SK-N-SH (cell line): ENCODE measurements around the gene PPAN. TPM values are rescaled to one million over a fixed set of nuclear protein-coding genes. Genes with fewer than 3 reads are reported as not detected.

Experiments
- CTCF ChIA-PET: fragments of 300-600, 350-600 bp; formaldehyde crosslinking; extraction: SDS; loops from one replicate; lab custom pipeline; 2021; lab: Yijun Ruan, JAX
- POLR2A ChIA-PET: fragments of 350-600 bp; sonication (Branson Sonifier 250); formaldehyde crosslinking; extraction: SDS; loops from one replicate; lab custom pipeline; 2020; ENCODE audit warnings: antibody characterized with exemption, inconsistent platforms; lab: Yijun Ruan, JAX
- DNase-seq: peaks from one replicate; pipeline ENCODE4 v3.0.0; 2012
- H2AFZ ChIP-seq: fragments of 200-600 bp; sonication (generic); 2 replicates; pipeline ENCODE4 v1.8.1; 2016; ENCODE audit warnings: antibody characterized with exemption, mild to moderate bottlenecking, low read depth
- H3F3A ChIP-seq: fragments of 200-600 bp; sonication (generic); replicated peaks from 2 replicates; pipeline ENCODE3; 2016; ENCODE audit warnings: antibody characterized with exemption, mild to moderate bottlenecking; ENCODE audit not compliant: insufficient read depth
- H3K27ac ChIP-seq, 2 experiments: fragments of 200-500 bp in 1 of 2; fragments of 200-600 bp in 1 of 2; sonication (Bioruptor generic) in 1 of 2; sonication (generic), shearing (Covaris generic) in 1 of 2; 2 replicates each; pipeline versions ENCODE4 v1.5.1 to v1.6.1; 2014 to 2016; ENCODE audit warnings: low read depth in 2 of 2, inconsistent platforms in 1 of 2, low read length in 1 of 2, mild to moderate bottlenecking in 1 of 2, mixed read lengths in 1 of 2
- H3K27me3 ChIP-seq: fragments of 200-600 bp; sonication (generic), shearing (Covaris generic); 2 replicates; pipeline ENCODE4 v1.6.1; 2016; ENCODE audit warnings: mixed run types; ENCODE audit not compliant: insufficient read depth
- H3K36me3 ChIP-seq, 2 experiments: fragments of 200-500 bp in 1 of 2; fragments of 200-600 bp in 1 of 2; sonication (Bioruptor generic) in 1 of 2; sonication (generic) in 1 of 2; replicated peaks in 1 of 2; 2 replicates each; pipeline versions ENCODE3 to v1.5.1; 2014 to 2016; ENCODE audit warnings: low read length in 1 of 2, mild to moderate bottlenecking in 1 of 2; ENCODE audit not compliant: insufficient read depth in 2 of 2, control insufficient read depth in 1 of 2
- H3K4me1 ChIP-seq, 2 experiments: fragments of 200-500 bp in 1 of 2; fragments of 200-600 bp in 1 of 2; sonication (Bioruptor generic) in 1 of 2; sonication (generic), shearing (Covaris generic) in 1 of 2; 2 replicates each; pipeline versions ENCODE4 v1.5.1 to v1.6.1; 2014 to 2016; ENCODE audit warnings: low read depth in 1 of 2, low read length in 1 of 2, mixed run types in 1 of 2; ENCODE audit not compliant: insufficient read depth in 2 of 2, control insufficient read depth in 1 of 2
- H3K4me2 ChIP-seq: fragments of 200-600 bp; sonication (generic), shearing (Covaris generic); 2 replicates; pipeline ENCODE4 v1.6.1; 2017; ENCODE audit warnings: mixed run types
- H3K4me3 ChIP-seq, 2 experiments: fragments of 200-500 bp in 1 of 2; fragments of 200-600 bp in 1 of 2; sonication (Bioruptor generic) in 1 of 2; sonication (generic), shearing (Covaris generic) in 1 of 2; 2 replicates each; pipeline versions ENCODE4 v1.5.1 to v1.8.1; 2014 to 2016; ENCODE audit warnings: low read depth in 2 of 2, inconsistent platforms in 1 of 2, low read length in 1 of 2, mild to moderate bottlenecking in 1 of 2, mixed read lengths in 1 of 2, moderate library complexity in 1 of 2
- H3K79me2 ChIP-seq: fragments of 200-600 bp; sonication (generic); 2 replicates; pipeline ENCODE4 v1.8.1; 2017; ENCODE audit warnings: mild to moderate bottlenecking; ENCODE audit not compliant: insufficient read depth
- H3K9ac ChIP-seq: fragments of 200-600 bp; sonication (generic); 2 replicates; pipeline ENCODE4 v1.6.1; 2017; ENCODE audit warnings: mixed run types
- H3K9me2 ChIP-seq: fragments of 200-600 bp; sonication (generic); 2 replicates; pipeline ENCODE4 v1.6.1; 2017; ENCODE audit warnings: mixed run types
- H3K9me3 ChIP-seq: fragments of 200-600 bp; sonication (generic); 2 replicates; pipeline ENCODE4 v1.6.1; 2017; ENCODE audit warnings: mixed run types, mild to moderate bottlenecking, moderate library complexity
- H4K20me1 ChIP-seq: fragments of 200-600 bp; sonication (generic); 2 replicates; pipeline ENCODE4 v1.6.1; 2017; ENCODE audit warnings: mild to moderate bottlenecking, mixed run types; ENCODE audit not compliant: insufficient read depth
- CTCF ChIP-seq: fragments of 200-600 bp; sonication (generic); IDR thresholded peaks from 2 replicates; pipeline ENCODE4 v1.6.1; 2017; ENCODE audit warnings: antibody characterized with exemption, mild to moderate bottlenecking, moderate library complexity
- ELF1 ChIP-seq: IDR thresholded peaks from 2 replicates; pipeline ENCODE4 v1.4.0; 2012
- EZH2phosphoT487 ChIP-seq: fragments of 200-600 bp; sonication (generic); IDR thresholded peaks from 2 replicates; pipeline ENCODE4 v1.6.1; 2017; ENCODE audit warnings: low read depth, mixed run types, mild to moderate bottlenecking, antibody characterized with exemption, moderate library complexity, borderline replicate concordance
- FOXJ3 ChIP-seq: sonication (generic); formaldehyde crosslinking; IDR thresholded peaks from 2 replicates; pipeline ENCODE4 v1.5.1; 2020; ENCODE audit warnings: mild to moderate bottlenecking, missing genetic modification reagents
- GABPA ChIP-seq: IDR thresholded peaks from 2 replicates; pipeline ENCODE4 v1.4.0; 2012; ENCODE audit warnings: low read depth, mild to moderate bottlenecking
- IRF3 ChIP-seq: fragments of 150-350 bp; IDR thresholded peaks from 2 replicates; pipeline ENCODE4 v1.6.1; 2016; ENCODE audit warnings: mild to moderate bottlenecking, low read depth, low read length
- JUND ChIP-seq: IDR thresholded peaks from 2 replicates; pipeline ENCODE4 v1.4.0; 2012
- MAX ChIP-seq: IDR thresholded peaks from 2 replicates; pipeline ENCODE4 v1.4.0; 2012; ENCODE audit warnings: low read depth
- MEF2A ChIP-seq: IDR thresholded peaks from 2 replicates; pipeline ENCODE4 v1.4.0; 2012; ENCODE audit warnings: low read depth, borderline replicate concordance
- MXI1 ChIP-seq: IDR thresholded peaks from 2 replicates; pipeline ENCODE4 v1.6.1; 2012; ENCODE audit warnings: mild to moderate bottlenecking, low read depth, low read length, improper control_type of control experiment
- NRF1 ChIP-seq: IDR thresholded peaks from 2 replicates; pipeline ENCODE4 v1.6.1; 2012; ENCODE audit warnings: low read depth, mild to moderate bottlenecking, low read length
- PBX3 ChIP-seq: IDR thresholded peaks from 2 replicates; pipeline ENCODE4; 2012
- POLR2AphosphoS5 ChIP-seq: IDR thresholded peaks from 2 replicates; pipeline ENCODE4 v1.6.1; 2012; ENCODE audit warnings: low read depth, low read length
- REST ChIP-seq: IDR thresholded peaks from 2 replicates; pipeline ENCODE4 v1.6.1; 2012; ENCODE audit warnings: mild to moderate bottlenecking, low read depth, low read length, moderate library complexity
- SIN3A ChIP-seq: IDR thresholded peaks from 2 replicates; pipeline ENCODE4 v1.6.1; 2012; ENCODE audit warnings: low read depth, mild to moderate bottlenecking, low read length, moderate library complexity, borderline replicate concordance
- USF1 ChIP-seq: IDR thresholded peaks from 2 replicates; pipeline ENCODE4 v1.4.0; 2012; ENCODE audit warnings: low read depth, borderline replicate concordance
- WGBS: methylation state at CpG from one replicate; pipeline ENCODE4 v1.1.6; 2017; ENCODE audit warnings: low lambda C conversion rate; 5-methylcytosine and 5-hydroxymethylcytosine counted together
- polyA plus RNA-seq, 3 experiments: library from polyadenylated mRNA; depleted of rRNA; stranded (reverse); fragments of >200 nt; gene quantifications; 2 replicates each; pipeline ENCODE4 v1.2.3, GENCODE V29; 2012

PPAN gene
- polyA plus RNA-seq, 1 of the 3 experiments (the other 2 are of a cell fraction), result 75.6 TPM

- Histone ChIP-seq H3K9me2 (no peaks in the 10 kb centered on the region), H3K79me2 (no peaks in the 10 kb centered on the region), H3K36me3 (peaks cover 0 to 5% of the 10 kb centered on the region in 2 experiments), H3K27me3 (no peaks in the 10 kb centered on the region), H3K4me3 (peak overlapping the region; percentile 35 to 52), H3K4me2 (peak overlapping the region; percentile 93), H3F3A (peaks cover 4% of the 10 kb centered on the region), H3K9ac (no peak overlapping the region), H2AFZ (peak overlapping the region; percentile 96), H3K9me3 (no peaks in the 10 kb centered on the region), H3K4me1 (peaks cover 0 to 7% of the 10 kb centered on the region in 2 experiments; a peak in 1 of 4 replicates), H3K27ac (peak overlapping the region; percentile 48 to 70; a peak in 3 of 4 replicates), H4K20me1 (no peaks in the 10 kb centered on the region)
- POLR2A ChIA-PET, result interaction anchor here (0.7 to 1.9 kb wide), 8 partner anchors 8 to 98 kb away, joined by 3 to 21 read pairs (median 4); partner anchors contain the start of genes DNMT1, P2RY11 and PPAN
- WGBS, result 3% methylated on average over 23 of the region's 97 CpGs
- TF ChIP-seq IRF3 (no peak), SIN3A (peak; percentile 66; the same call in 1 of the 2 replicates), PBX3 (no peak), GABPA (no peak), MXI1 (peak; percentile 85), CTCF (no peak), FOXJ3 (CRISPR knock-in tag) (no peak), ELF1 (no peak), JUND (no peak), POLR2AphosphoS5 (peak; percentile 57), MAX (peak; percentile 86), EZH2phosphoT487 (no peak), USF1 (no peak), NRF1 (peak; percentile 88), REST (no peak), MEF2A (no peak)
- CTCF ChIA-PET, result interaction anchor here (0.7 to 5.2 kb wide), 5 partner anchors 10 to 165 kb away, joined by 3 to 38 read pairs (median 6); partner anchors contain the start of gene PPAN
- DNase-seq, result peak; percentile 99
Observed at GRCh38 chr19:10095948-10096614, 10.1 kb upstream of the PPAN start.
